ENCODE results near the gene DOC2A.

- TF ChIP-seq CTCF (IDR thresholded peaks at IDR 0.05; ENCODE audit: low read depth, low read length, missing input control) (no peak), SP1 (IDR thresholded peaks at IDR 0.05) (peak; percentile 14), RAD21 (IDR thresholded peaks at IDR 0.05) (no peak), HNF4G (IDR thresholded peaks at IDR 0.05) (no peak), MAX (IDR thresholded peaks at IDR 0.05) (no peak), YY1 (IDR thresholded peaks at IDR 0.05) (no peak), GABPA (IDR thresholded peaks at IDR 0.05 in 1 of 2, conservative IDR thresholded peaks at IDR 0.05 in 1 of 2) (no peak), ZBTB33 (IDR thresholded peaks at IDR 0.05) (no peak), TAF1 (conservative IDR thresholded peaks at IDR 0.05) (no peak)
Measured at GRCh38 chr16:30053376-30054015, 42.7 kb upstream of the DOC2A start.
